Activated CD4-positive, alpha-beta T cell treated with anti-CD3 and anti-CD28 coated beads, Interleukin-2, amount 50 U/mL, for 24 hours (primary cell): ENCODE data around the gene FBXO21.
A peak's percentile ranks its signal among the peaks of the same experiment; 100 is the strongest.
"Not testable (repeated sequence)": the region's sequence is repeated elsewhere in the genome, so short reads cannot be mapped to it uniquely, and the experiment has no call there.

Experiments used
- DNase-seq, 2 donors: peaks; one replicate each; pipeline ENCODE4 v3.0.0-alpha.2; 2020; ENCODE audit warnings: low read depth in 1 of 2, low spot score in 1 of 2

Gene FBXO21

GRCh38 chr12:117202033-117202432 lies 11.8 kb upstream of the FBXO21 start:
- no peak for DNase-seq

DNA sequence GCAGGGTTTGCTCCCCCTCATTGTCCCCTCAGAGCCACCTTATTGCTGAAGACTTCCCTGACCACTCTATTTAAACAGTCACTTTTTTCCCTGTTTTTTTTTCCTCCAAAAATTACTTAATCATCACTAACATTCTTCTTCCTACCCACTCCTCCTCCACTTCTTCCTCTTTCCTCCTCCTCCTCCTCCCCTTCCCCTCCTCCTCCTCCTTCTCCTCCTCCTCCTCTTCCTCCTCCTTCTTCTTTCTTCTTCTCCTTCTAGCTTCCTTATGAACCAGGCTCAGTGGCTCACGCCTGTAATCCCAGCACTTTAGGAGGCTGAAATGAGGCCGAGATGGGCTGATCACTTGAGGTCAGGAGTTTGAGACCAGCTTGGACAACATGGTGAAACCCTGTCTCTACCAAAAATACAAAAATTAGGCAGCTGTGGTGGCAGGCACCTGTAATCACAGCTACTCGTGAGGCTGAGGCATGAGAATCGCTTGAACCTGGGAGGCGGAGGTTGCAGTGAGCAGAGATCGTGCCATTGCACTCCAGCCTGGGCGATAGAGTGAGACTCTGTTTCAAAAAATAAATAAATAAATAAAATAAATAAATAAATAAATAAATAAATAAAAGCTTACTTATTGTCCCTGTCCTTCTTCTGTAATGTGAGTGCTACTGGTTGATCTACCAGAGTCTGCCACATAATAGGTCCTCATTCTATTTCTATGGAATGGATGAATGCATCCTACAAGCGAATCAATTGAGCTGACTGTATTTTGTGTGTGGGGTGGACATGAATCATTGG lies 9.9 kb upstream of the FBXO21 start:
- DNase-seq = not testable (repeated sequence)

DNA sequence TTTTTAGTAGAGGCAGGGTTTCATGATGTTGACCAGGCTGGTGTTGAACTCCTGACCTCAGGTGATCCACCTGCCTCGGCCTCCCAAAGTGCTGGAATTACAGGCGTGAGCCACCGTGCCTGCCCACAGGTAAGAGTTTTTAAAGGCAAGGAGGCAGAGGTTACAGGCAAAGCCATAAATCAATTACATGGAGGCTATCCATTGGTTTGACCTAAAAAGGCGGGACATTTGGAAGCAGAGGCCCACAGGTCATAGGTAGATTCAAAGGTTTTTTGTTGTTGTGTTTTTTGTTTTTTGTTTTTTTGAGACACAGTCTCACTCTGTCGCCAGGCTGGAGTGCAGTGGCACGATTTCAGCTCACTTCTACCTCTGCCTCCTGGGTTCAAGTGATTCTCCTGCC lies 6.1 kb upstream of the FBXO21 start:
- not testable (repeated sequence) for DNase-seq

GRCh38 chr12:117195027-117195426 lies 4.8 kb upstream of the FBXO21 start:
- not testable (repeated sequence) for DNase-seq

DNA sequence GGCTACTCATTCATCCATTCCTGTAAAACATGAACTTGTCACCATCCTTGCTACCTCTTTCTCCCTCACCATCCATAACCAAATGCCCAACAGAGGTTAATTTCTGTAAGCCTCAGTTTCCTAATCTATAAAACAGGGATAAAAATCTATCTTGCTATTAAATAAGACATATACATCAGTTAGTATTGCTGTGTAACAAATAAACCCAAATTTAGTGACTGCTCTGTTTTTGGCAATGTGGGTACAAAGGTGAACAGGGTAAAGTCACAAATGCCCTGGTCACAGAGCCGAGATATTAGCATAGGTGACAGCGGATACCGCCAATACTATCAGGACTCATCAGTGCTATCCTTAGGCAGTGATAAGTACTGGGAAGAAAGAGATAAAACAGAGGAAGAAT lies 3.6 kb upstream of the FBXO21 start:
- DNase-seq = no peak

GRCh38 chr12:117192581-117192980 lies 2.3 kb upstream of the FBXO21 start:
- not testable (repeated sequence) for DNase-seq

DNA sequence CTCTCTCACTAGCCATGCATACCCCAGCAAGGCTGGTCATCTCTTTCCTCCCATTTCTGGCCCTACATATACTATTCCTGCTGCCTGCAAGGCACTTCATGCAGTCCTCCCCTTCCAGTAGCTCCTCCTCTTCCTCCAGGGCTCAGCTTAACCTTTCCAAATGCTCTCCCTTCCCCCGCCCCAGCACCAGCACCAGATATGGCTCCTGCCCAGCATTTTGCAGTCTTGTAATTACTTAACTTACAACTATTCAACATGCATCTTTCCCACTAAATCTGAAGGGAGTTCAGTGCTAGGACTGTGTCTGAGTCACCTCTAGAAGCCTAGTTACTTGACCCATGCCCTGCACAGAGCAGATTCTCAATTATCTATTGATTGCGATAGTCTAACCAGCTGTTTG lies 1.8 kb upstream of the FBXO21 start:
- DNase-seq = no peak

GRCh38 chr12:117189725-117190209 lies 503 bp downstream of the FBXO21 start:
- DNase-seq = peak; percentile 1 to 9

GRCh38 chr12:117188961-117189724 lies 1.1 kb downstream of the FBXO21 start:
- DNase-seq = no peak

DNA sequence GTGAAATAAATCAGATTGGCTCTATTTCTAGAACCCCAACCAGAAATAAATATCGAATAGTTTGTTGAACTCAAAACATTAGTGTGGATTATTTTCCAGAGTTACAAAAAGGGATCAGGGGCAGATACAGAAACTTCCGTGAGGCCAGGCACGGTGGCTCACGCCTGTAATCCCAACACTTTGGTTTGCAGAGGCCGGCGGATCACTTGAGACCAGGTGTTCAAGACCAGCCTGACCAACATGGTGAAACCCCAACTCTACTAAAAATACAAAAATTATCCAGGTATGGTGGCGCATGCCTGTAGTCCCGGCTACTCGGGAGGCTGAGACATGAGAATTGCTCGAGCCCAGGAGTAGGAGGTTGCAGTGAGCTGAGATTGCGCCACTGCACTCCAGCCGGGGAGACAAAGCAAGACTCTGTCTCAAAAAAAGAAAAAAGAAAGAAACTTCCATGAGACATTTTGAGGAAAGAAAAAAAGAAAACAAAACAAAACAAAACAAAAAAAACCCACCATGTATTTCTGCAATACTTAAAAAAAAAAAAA lies 2.1 kb downstream of the FBXO21 start:
- no peak for DNase-seq

GRCh38 chr12:117187421-117187820 lies 2.8 kb downstream of the FBXO21 start:
- no peak for DNase-seq

DNA sequence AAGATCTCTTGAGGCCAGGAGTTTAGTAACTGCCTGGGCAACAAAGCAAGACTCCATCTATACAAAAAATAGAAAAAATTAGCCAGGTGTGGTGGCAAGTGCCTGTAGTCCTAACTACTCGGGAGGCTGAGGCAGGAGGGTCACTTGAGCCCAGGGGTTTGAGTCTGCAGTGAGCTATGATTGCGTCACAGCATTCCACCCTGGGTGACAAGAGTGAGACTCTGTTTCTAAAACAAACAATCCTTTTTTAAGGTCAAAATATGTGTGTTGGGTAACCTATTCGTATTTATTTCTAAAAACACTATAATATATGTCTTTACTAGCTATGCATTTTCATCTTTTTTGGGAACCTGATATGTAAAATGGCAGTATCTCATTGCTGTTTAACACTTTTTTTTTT lies 7.4 kb downstream of the FBXO21 start:
- no peak for DNase-seq

- not testable (repeated sequence) for DNase-seq
These were observed 8.8 kb downstream of the FBXO21 start for GRCh38 chr12:117181468-117181843.

- DNase-seq = no peak
These were observed 9.4 kb downstream of the FBXO21 start for GRCh38 chr12:117180758-117181467.

DNA sequence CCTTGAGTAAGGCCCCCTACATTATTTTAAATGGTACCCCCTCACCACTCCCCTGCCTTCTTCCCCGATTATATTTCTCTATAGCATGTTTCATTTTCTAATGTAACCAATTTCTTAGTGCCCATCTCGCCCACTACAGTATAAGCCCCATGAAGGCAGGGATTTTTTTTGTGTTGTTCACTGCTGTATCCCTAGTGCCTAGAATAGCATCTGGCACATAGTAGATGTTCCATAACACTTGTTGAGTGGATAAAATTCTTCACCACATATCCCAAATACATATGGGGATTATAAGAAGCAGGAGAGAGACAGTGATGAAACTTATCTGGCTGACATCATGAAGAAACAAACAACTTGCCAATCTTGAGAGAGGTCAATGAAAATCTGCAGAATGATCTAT lies 11.5 kb downstream of the FBXO21 start:
- no peak for DNase-seq

DNA sequence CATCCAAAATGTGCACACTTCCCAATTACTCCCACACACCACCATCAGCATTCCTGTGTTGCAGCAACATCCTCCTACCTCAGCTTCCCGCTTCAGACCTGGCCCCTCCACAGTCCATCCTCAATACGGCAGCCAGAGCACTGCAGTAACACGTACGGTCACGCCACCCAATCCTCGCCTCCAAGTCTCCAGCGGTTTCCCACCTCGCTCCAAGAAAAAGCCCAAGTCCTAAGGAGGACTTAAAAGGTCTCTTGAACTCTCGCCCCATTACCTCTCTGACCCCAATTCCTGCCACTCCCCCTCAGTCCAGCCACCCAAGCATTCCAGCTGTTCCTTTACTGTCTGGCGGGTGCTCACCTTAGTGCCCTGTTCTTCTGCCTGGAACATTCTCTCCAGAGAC lies 12.0 kb downstream of the FBXO21 start:
- DNase-seq = no peak

DNA sequence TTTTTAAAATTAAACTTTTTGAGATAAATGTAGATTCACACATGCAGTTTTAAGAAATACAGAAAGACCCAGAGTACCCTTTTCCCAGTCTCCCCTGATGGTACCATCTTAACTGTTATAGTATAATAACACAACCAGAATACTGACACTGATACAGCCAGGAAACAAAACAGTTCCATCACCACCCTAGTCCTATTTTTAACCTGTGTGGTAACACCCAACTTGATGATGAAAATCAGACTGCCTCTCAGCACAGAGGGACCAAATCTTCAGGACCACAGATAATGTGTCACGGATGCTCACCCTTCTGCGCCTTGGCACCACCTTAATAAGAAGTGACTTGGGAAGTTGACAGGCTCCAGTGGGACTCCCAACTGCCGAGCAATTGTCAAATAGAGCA lies 18.1 kb downstream of the FBXO21 start:
- no peak for DNase-seq

- DNase-seq = no peak
These were observed 18.6 kb downstream of the FBXO21 start for GRCh38 chr12:117171499-117172162.

DNA sequence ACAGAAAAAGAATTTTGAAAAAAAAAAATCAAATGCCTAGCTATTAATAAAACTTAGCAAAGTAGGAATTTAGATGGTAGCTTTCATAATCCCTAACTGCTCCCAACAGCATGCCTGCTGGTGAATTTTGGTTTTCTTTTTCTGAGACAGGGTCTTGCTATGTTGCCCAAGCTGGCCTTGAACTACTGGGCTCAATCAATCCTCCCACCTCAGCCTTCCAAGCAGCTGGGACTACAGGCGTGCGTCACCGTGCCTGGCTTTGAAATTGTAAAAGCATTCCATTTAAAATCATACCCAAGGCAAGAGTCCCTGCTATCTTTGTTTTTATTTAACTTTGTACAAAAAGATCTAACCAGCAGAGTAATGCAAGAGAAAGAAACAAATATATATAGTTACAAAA lies 20.7 kb downstream of the FBXO21 start:
- DNase-seq = no peak

- no peak for DNase-seq
These were observed 21.3 kb downstream of the FBXO21 start for GRCh38 chr12:117168976-117169375.

DNA sequence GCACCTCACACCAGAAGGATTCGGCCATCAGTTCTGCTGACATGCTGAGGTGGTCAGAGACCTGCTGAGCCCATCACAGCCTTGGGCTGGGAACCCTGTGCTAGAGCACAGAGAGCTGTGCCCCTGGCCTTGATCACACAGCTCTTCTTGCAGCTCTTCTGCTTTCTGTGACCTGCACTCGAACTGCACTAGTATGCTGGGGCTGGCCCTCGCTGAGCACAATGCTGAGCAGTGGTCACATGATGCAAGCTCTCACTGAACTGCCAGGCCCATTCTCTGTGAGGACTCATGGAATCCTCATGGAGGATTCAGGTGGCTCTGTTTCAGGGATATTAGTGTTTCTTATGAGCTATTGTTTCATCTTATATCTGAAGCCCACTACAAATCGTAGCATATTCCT lies 22.5 kb downstream of the FBXO21 start:
- no peak for DNase-seq
